Measurements from ENCODE around the gene LDLRAP1. TPM values are rescaled to one million over a fixed set of nuclear protein-coding genes. Genes with fewer than 3 reads are reported as not detected.

LDLRAP1 gene
- total and polyA plus RNA-seq, 4 donors = 5.2 to 17.8 (median 13.3) TPM

GRCh38 chr1:25610822-25611630, 67.6 kb downstream of the LDLRAP1 start:
- WGBS = 57% methylated on average over 8 of the region's 8 CpGs
- H3K4me1 ChIP-seq (ENCODE audit: control insufficient read depth in 4 of 4, insufficient read depth in 4 of 4, low read length in 3 of 4) = peaks cover 0 to 20% (median 13%) of the 10 kb centered on the region in 4 donors
- TF ChIP-seq FOXA2 (IDR thresholded peaks at IDR 0.05) (no peak), JUND (IDR thresholded peaks at IDR 0.05) (no peak), NR2F2 (IDR thresholded peaks at IDR 0.05) (no peak), EGR1 (IDR thresholded peaks at IDR 0.05; ENCODE audit: low read depth in 2 of 2) (no peak), ZBTB33 (IDR thresholded peaks at IDR 0.05) (no peak), ATF3 (IDR thresholded peaks at IDR 0.05) (no peak), SP1 (IDR thresholded peaks at IDR 0.05) (no peak), YY1 (IDR thresholded peaks at IDR 0.05) (no peak), MAX (IDR thresholded peaks at IDR 0.05) (no peak), RXRA (IDR thresholded peaks at IDR 0.05) (peak; percentile 35 to 40), CTCF (IDR thresholded peaks at IDR 0.05; ENCODE audit: low read depth, low read length, missing input control) (peak; percentile 49), HNF4A (conservative IDR thresholded peaks at IDR 0.05) (peak; percentile 28 to 53), GABPA (IDR thresholded peaks at IDR 0.05 in 1 of 2, conservative IDR thresholded peaks at IDR 0.05 in 1 of 2) (no peak), REST (IDR thresholded peaks at IDR 0.05) (no peak), TAF1 (conservative IDR thresholded peaks at IDR 0.05) (no peak), FOXA1 (IDR thresholded peaks at IDR 0.05) (no peak), RAD21 (IDR thresholded peaks at IDR 0.05) (peak; percentile 76 to 78), HNF4G (IDR thresholded peaks at IDR 0.05) (peak; percentile 30)

More at GRCh38 chr1:25610822-25611630, 67.6 kb downstream of the LDLRAP1 start:
- no peak for DNase-seq (ENCODE audit: low spot score)
- Histone ChIP-seq H3K36me3 (ENCODE audit: control insufficient read depth in 4 of 4, insufficient read depth in 3 of 4, low read depth in 1 of 4, low read length in 3 of 4) (no peaks in the 10 kb centered on the region), H3K27ac (ENCODE audit: low read depth in 1 of 2, low read length in 2 of 2) (no peak overlapping the region), H3K27me3 (ENCODE audit: control insufficient read depth in 4 of 4, insufficient read depth in 4 of 4, low read length in 3 of 4) (no peaks in the 10 kb centered on the region), H3K9ac (ENCODE audit: low read depth in 1 of 2, low read length in 2 of 2) (no peak overlapping the region), H3K4me3 (ENCODE audit: low read depth in 1 of 3, low read length in 3 of 3) (no peak overlapping the region), H3K9me3 (ENCODE audit: control insufficient read depth in 4 of 4, low read length in 3 of 4) (no peaks in the 10 kb centered on the region)

All from liver (tissue), 9 donors.